ENCODE measurements around the gene COG5. TPM values are rescaled to one million over a fixed set of nuclear protein-coding genes. Genes with fewer than 3 reads are reported as not detected.

The COG5 gene
- total RNA-seq, 4 donors from 2014 or later: 39.7 to 143 (median 98.3) TPM

DNA sequence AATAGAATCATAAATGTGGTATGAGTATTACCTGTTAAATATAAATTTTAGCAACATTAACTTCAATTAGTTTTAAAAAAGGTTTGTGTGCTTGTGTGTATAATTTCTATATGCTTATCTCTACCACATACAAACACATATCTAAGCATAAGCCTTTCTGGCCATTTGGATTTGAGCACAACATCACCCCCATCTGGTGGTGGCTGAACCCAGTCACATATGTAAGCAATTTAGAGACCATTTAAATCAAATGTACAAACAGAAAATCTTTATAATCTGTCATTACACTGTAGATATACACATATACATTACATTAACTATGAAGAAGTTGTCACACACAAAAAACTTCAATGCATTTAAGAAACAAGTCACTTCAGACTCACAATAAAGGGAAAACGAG is 62.1 kb downstream of the COG5 start:
- no peaks in the 10 kb centered on the region for H3K27me3 ChIP-seq
- no peaks in the 10 kb centered on the region for H3K4me1 ChIP-seq
- no peak overlapping the region for H3K4me3 ChIP-seq
- intact Hi-C loops (cut with DNase I; ENCODE audit: low total_unique reads): no loop called here
- peak in 2 of 4 experiments; percentile 12 to 13 for TF ChIP-seq CTCF (IDR thresholded peaks at IDR 0.05)
- TF ChIP-seq POLR2A (IDR thresholded peaks at IDR 0.05): no peak
- no peaks in the 10 kb centered on the region for H3K36me3 ChIP-seq
- DNase-seq: no peak
- no peak overlapping the region for H3K27ac ChIP-seq
- no peaks in the 10 kb centered on the region for H3K9me3 ChIP-seq

- Histone ChIP-seq H3K36me3 (no peaks in the 10 kb centered on the region), H3K9me3 (no peaks in the 10 kb centered on the region), H3K27ac (no peak overlapping the region), H3K4me1 (no peaks in the 10 kb centered on the region), H3K27me3 (no peaks in the 10 kb centered on the region), H3K4me3 (no peak overlapping the region)
- no peak for TF ChIP-seq CTCF (IDR thresholded peaks at IDR 0.05)
- TF ChIP-seq POLR2A (IDR thresholded peaks at IDR 0.05): no peak
- intact Hi-C loops (cut with DNase I; ENCODE audit: low total_unique reads): no loop called here
- no peak for DNase-seq
Measured at GRCh38 chr7:107499731-107500130, 64.0 kb downstream of the COG5 start.

DNA sequence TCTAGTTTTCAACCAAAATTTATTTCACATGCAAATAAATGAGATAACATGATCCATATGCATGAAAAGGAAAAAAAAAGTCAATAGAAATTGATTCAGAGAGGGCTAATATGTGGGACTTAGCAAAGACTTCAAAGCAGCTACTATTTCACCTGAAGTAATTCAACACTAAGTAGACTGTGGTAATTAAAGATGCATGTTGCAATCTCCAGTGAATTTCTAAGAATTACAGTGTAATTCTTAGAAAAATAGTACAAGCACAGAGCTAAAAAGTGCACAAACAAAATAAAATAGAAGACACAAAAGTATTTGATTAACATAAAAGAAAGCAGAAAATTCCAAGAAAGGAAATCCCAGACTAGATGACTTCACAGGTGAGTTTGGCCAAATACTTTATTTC is 68.2 kb downstream of the COG5 start:
- H3K27me3 ChIP-seq: no peaks in the 10 kb centered on the region
- H3K27ac ChIP-seq: no peak overlapping the region
- DNase-seq: no peak
- TF ChIP-seq POLR2A (IDR thresholded peaks at IDR 0.05): no peak
- TF ChIP-seq CTCF (IDR thresholded peaks at IDR 0.05): no peak
- no peaks in the 10 kb centered on the region for H3K9me3 ChIP-seq
- no peak overlapping the region for H3K4me3 ChIP-seq
- no peaks in the 10 kb centered on the region for H3K36me3 ChIP-seq
- intact Hi-C loops (cut with DNase I; ENCODE audit: low total_unique reads): no loop called here
- no peaks in the 10 kb centered on the region for H3K4me1 ChIP-seq

- Histone ChIP-seq H3K4me3 (no peak overlapping the region), H3K27ac (no peak overlapping the region), H3K4me1 (no peaks in the 10 kb centered on the region), H3K36me3 (no peaks in the 10 kb centered on the region), H3K27me3 (no peaks in the 10 kb centered on the region), H3K9me3 (no peaks in the 10 kb centered on the region)
- intact Hi-C loops (cut with DNase I; ENCODE audit: low total_unique reads): no loop called here
- no peak for DNase-seq
- TF ChIP-seq POLR2A (IDR thresholded peaks at IDR 0.05): no peak
- no peak for TF ChIP-seq CTCF (IDR thresholded peaks at IDR 0.05)
Measured at GRCh38 chr7:107494884-107495283, 68.8 kb downstream of the COG5 start.

DNA sequence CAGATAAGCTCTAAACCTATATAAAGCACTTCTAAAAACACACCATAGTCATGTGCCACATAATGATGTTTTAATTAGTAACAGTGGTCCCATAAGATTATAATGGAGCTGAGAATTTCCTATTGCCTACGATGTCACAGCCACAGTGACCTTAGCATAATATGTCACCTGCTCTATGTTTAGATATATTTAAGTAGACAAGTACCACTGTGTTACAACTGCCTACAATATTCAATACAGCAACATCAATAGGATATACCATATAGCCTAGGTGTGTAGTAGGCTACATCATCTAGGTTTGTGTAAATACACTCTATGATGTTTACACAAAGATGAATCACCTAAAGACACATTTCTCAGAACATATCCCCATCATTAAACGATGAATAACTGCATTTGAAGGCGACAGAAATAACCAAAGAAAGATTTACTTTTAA is 69.4 kb downstream of the COG5 start:
- no peaks in the 10 kb centered on the region for H3K4me1 ChIP-seq
- no peak overlapping the region for H3K27ac ChIP-seq
- no peaks in the 10 kb centered on the region for H3K27me3 ChIP-seq
- DNase-seq: no peak
- H3K9me3 ChIP-seq: no peaks in the 10 kb centered on the region
- no peak overlapping the region for H3K4me3 ChIP-seq
- no peaks in the 10 kb centered on the region for H3K36me3 ChIP-seq
- no peak for TF ChIP-seq POLR2A (IDR thresholded peaks at IDR 0.05)
- no peak for TF ChIP-seq CTCF (IDR thresholded peaks at IDR 0.05)
- intact Hi-C loops (cut with DNase I; ENCODE audit: low total_unique reads): no loop called here
